ENCODE results near the gene PROX1.

PROX1 gene

GRCh38 chr1:213968146-213968825 is 19.5 kb upstream of the PROX1 start:
- no peak for TF ChIP-seq CTCF (conservative IDR thresholded peaks at IDR 0.05; ENCODE audit: low read length)

DNA sequence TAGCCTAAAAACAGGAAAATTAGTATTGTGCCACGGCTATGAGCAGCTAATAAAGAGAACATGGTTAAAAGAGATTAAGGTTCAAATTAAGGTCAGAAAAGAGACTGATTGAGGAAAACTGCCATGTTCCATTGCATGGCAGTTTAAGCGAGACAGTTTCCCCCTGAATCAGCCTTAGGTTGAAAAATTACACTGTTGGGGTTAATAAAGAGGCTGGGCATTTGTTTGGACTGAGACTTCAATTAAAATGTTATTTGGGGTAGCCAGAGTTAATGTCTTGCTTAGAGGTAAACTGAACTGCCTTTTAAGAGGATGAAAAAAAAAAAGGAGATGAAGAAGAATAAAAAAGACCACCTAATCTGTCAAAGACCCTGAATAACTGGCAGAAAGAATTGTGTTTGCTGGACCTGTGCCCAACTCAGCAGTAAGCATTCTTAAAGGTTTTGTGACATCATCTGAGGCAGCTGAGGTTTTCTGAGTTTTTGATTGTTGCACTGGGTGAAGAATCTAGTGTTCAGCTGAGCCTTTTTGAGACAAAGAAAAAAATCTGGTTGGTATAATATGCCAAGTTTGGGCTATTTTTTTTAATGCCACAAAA is 17.7 kb upstream of the PROX1 start:
- no peak overlapping the region for H3K4me3 ChIP-seq (ENCODE audit: low read length)
- DNase-seq (ENCODE audit: low read depth) = no peak
- TF ChIP-seq CTCF (conservative IDR thresholded peaks at IDR 0.05; ENCODE audit: low read length) = no peak

More at GRCh38 chr1:213968146-213968825, 19.5 kb upstream of the PROX1 start:
- H3K4me3 ChIP-seq (ENCODE audit: low read length) = no peak overlapping the region
- DNase-seq (ENCODE audit: low read depth) = no peak

DNA sequence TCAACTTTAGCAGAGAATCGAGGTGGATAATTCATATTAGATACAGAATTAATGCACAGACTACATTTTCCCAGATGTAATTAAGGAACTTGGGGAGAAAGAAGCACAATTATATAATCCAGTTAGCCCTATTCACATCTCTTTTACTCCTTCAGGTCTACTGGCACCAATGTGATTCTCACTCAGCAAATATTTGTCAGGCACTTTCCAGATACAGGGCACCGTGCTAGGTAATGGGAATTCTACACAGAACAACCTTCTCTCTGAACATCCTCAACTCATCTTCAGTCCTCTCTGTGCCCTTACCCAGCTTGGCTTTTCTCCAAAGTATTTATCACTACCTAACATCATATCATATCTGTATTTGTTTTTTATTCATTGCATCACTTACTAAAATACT is 15.6 kb upstream of the PROX1 start:
- H3K4me3 ChIP-seq (ENCODE audit: low read length) = no peak overlapping the region
- TF ChIP-seq CTCF (conservative IDR thresholded peaks at IDR 0.05; ENCODE audit: low read length) = no peak
- DNase-seq (ENCODE audit: low read depth) = no peak

DNA sequence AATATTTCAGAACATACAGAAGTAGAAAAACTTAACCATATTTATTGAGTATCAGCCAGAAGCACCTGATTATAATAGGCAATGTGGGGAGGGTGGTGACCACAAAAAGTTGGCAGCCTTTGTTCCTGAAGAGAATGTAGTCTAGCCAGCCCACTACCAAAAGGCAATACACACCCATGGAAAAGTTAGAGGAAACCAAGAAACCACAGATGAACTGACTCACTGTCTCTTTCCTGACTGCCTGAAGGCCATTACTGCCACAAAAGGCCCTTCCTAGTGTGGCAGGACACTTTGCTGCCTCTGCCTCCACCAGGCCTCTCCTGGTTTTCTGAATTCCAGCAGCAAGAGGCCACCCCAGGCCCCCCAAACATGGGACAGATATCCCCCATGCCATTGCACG is 14.6 kb upstream of the PROX1 start:
- DNase-seq (ENCODE audit: low read depth) = no peak
- no peak for TF ChIP-seq CTCF (conservative IDR thresholded peaks at IDR 0.05; ENCODE audit: low read length)
- no peak overlapping the region for H3K4me3 ChIP-seq (ENCODE audit: low read length)

- H3K4me3 ChIP-seq (ENCODE audit: low read length) = no peak overlapping the region
- TF ChIP-seq CTCF (conservative IDR thresholded peaks at IDR 0.05; ENCODE audit: low read length) = no peak
- DNase-seq (ENCODE audit: low read depth) = no peak
Observed at GRCh38 chr1:213976665-213977485, 10.9 kb upstream of the PROX1 start.

DNA sequence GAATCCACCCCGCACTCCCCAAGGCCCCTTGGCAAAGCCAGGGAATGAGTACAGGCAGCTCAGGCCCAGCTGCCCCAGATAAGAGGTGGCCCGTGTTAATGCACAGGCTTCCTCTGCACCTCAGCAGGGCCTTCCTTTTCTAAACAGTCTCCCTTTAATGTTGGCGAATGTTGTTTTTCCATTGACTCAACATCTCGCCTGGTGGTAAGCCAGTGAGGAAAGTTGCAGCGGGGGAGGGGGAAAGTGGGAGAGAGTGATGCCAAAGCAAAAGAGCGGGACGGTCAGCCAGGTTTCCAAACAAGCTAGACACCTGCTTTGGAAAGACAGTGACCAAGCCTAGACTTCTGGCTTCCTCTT is 10.3 kb upstream of the PROX1 start:
- TF ChIP-seq CTCF (conservative IDR thresholded peaks at IDR 0.05; ENCODE audit: low read length) = no peak
- no peak overlapping the region for H3K4me3 ChIP-seq (ENCODE audit: low read length)
- no peak for DNase-seq (ENCODE audit: low read depth)
